ENCODE data around the gene COL12A1. TPM values are rescaled to one million over a fixed set of nuclear protein-coding genes. Genes with fewer than 3 reads are reported as not detected.

The COL12A1 gene
- total RNA-seq, 4 donors from 2014 or later = 15.6 to 131 (median 34.3) TPM

- Histone ChIP-seq H3K27ac (no peak overlapping the region), H3K4me3 (no peak overlapping the region), H3K9me3 (no peaks in the 10 kb centered on the region), H3K27me3 (no peaks in the 10 kb centered on the region), H3K4me1 (peaks cover 0 to 14% (median 0%) of the 10 kb centered on the region in 3 donors), H3K36me3 (peaks cover 0 to 7% (median 0%) of the 10 kb centered on the region in 3 donors)
- no peak for DNase-seq
- intact Hi-C loops (cut with DNase I) = no loop called here
- TF ChIP-seq POLR2A (IDR thresholded peaks at IDR 0.05) (no peak), CTCF (IDR thresholded peaks at IDR 0.05) (no peak)
- WGBS, 2 donors = 70 to 89% methylated on average over 2 of the region's 2 CpGs
Measured at GRCh38 chr6:75169689-75170586, 35.9 kb downstream of the COL12A1 start.

GRCh38 chr6:75167851-75168250 is 38.0 kb downstream of the COL12A1 start:
- no peaks in the 10 kb centered on the region for H3K27me3 ChIP-seq
- intact Hi-C loops (cut with DNase I) = no loop called here
- WGBS, 2 donors = 63 to 64% methylated on average over 2 of the region's 2 CpGs
- no peak for DNase-seq
- H3K4me3 ChIP-seq = no peak overlapping the region
- H3K9me3 ChIP-seq = no peaks in the 10 kb centered on the region
- H3K4me1 ChIP-seq = peaks cover 0 to 14% (median 0%) of the 10 kb centered on the region in 3 donors
- H3K27ac ChIP-seq = no peak overlapping the region
- no peaks in the 10 kb centered on the region for H3K36me3 ChIP-seq
- no peak for TF ChIP-seq CTCF (IDR thresholded peaks at IDR 0.05)
- TF ChIP-seq POLR2A (IDR thresholded peaks at IDR 0.05) = no peak

GRCh38 chr6:75167325-75167724 is 38.5 kb downstream of the COL12A1 start:
- no peak for DNase-seq
- intact Hi-C loops (cut with DNase I) = no loop called here
- Histone ChIP-seq H3K4me3 (no peak overlapping the region), H3K27me3 (no peaks in the 10 kb centered on the region), H3K9me3 (no peaks in the 10 kb centered on the region), H3K4me1 (peaks cover 0 to 13% (median 0%) of the 10 kb centered on the region in 3 donors), H3K36me3 (no peaks in the 10 kb centered on the region), H3K27ac (no peak overlapping the region)
- WGBS, 2 donors = 46 to 62% methylated on average over 3 of the region's 3 CpGs
- TF ChIP-seq CTCF (IDR thresholded peaks at IDR 0.05) = no peak
- no peak for TF ChIP-seq POLR2A (IDR thresholded peaks at IDR 0.05)

DNA sequence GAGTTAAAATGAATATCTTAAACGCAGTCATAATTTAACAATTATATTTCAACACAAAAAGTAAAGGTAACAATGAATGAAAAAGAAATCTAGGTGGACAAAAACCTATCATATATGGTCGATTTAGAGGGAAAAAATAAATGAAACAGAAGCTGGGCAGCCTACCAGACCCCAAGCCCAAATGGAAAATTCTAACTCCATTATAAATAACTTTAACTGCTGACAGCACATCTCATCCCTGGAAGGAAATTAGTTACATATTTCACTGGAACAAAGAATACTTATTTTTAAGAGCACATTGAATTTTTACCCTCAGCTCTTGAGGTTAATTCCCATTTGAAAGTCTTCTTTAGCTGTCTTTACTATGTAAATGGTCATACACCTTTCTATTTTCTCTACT is 39.1 kb downstream of the COL12A1 start:
- no peak for TF ChIP-seq CTCF (IDR thresholded peaks at IDR 0.05)
- Histone ChIP-seq H3K4me3 (no peak overlapping the region), H3K27me3 (no peaks in the 10 kb centered on the region), H3K4me1 (peaks cover 0 to 7% (median 0%) of the 10 kb centered on the region in 3 donors), H3K36me3 (no peaks in the 10 kb centered on the region), H3K9me3 (no peaks in the 10 kb centered on the region), H3K27ac (no peak overlapping the region)
- DNase-seq = no peak
- intact Hi-C loops (cut with DNase I) = no loop called here
- 57 to 62% methylated on average over 2 of the region's 2 CpGs for WGBS, 2 donors

DNA sequence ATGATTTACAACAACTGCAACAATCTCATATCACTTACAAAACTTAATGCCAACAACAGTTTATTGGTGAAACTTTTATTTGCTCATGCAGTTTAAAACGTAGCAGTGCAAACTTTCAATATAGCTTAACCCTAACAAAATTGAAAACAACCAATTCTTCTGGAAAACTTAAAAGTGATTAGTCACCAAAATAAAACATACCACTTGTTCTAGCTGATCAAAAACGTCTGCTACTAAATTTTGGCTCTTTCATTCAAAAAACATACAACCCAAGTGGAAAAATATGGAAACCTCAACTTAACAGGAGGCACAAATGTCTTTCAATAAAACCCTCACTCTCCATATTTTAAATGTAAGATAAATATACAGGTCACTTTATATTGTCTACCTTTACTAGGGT is 39.6 kb downstream of the COL12A1 start:
- Histone ChIP-seq H3K9me3 (no peaks in the 10 kb centered on the region), H3K27me3 (no peaks in the 10 kb centered on the region), H3K27ac (no peak overlapping the region), H3K4me3 (no peak overlapping the region), H3K36me3 (no peaks in the 10 kb centered on the region), H3K4me1 (peaks cover 0 to 2% (median 0%) of the 10 kb centered on the region in 3 donors)
- intact Hi-C loops (cut with DNase I) = no loop called here
- no peak for DNase-seq
- no peak for TF ChIP-seq CTCF (IDR thresholded peaks at IDR 0.05)
- TF ChIP-seq POLR2A (IDR thresholded peaks at IDR 0.05) = no peak
- 25 to 31% methylated on average over 2 of the region's 2 CpGs for WGBS, 2 donors
